HG02981 (cell line): ENCODE results near the gene SV2B.
"Not testable (repeated sequence)": the region's sequence is repeated elsewhere in the genome, so short reads cannot be mapped to it uniquely, and the experiment has no call there.

Source experiments
- ATAC-seq: cut with Tn5 transposase; IDR thresholded peaks from one replicate; pipeline ENCODE4 v1.9.1; 2021; ENCODE audit warnings: mild to moderate bottlenecking, moderate library complexity; ENCODE audit not compliant: unreplicated experiment

The SV2B gene

DNA sequence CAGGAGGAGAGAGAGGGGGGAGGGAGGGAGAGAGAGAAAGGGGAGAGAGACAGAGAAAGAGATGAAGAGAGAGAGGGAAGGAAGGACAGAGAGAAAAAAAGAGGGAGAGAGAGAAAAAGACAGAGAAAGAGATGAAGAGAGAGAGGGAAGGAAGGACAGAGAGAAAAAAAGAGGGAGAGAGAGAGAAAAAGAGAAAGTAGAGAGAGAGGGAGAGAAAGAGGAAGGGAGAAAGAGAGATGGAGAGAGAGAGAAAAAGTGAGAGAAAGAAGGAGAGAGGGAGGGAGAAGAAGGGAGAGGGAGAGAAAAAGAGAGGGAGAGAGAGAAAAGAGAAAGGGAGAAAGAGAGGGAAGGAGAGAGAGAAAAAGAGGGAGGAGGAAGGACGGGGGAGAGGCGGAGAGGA, 204.2 kb downstream of the SV2B start:
- no peak for ATAC-seq

DNA sequence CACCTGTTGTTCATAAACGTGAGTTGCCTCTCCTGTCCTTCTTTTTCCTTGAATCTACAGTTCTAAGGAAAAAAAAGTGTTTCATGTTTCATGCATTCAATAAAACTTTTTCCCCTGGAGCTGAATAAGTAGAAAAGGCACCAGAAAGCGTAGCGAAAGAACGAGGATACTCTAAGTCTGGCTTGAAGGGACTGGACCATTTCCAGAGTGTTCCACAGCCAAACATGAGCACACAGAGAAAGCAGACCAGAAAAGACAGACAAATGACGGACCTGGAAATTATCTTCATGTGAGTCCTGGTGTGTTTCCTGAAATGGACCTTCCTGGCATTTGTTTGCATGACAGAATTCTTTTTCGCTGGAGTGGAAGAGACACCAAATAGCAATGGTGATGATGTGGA, 204.7 kb downstream of the SV2B start:
- ATAC-seq = no peak

GRCh38 chr15:91306144-91306543, 206.1 kb downstream of the SV2B start:
- no peak for ATAC-seq

DNA sequence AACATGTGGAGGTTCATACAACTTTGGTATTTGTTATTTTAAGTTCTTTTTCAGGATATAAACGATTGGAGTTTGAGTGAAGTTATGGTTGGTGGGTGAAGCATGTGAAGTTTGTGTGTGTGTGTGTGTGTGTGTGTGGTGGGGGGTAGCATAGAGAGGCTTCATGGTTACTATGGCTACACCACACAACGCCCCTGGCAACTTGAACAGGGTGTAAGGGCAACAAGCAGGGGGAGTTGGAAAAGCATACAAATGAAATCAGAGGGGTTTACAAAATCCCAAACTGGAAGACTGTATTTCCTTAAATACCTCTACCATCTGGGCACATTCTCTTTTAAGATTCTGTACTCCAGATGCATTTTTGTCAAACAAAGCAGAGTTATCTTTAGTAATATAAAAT, 207.5 kb downstream of the SV2B start:
- ATAC-seq = no peak

- ATAC-seq = no peak
These were observed 208.1 kb downstream of the SV2B start for GRCh38 chr15:91308199-91308598.

GRCh38 chr15:91308855-91309254, 208.8 kb downstream of the SV2B start:
- no peak for ATAC-seq

- no peak for ATAC-seq
These were observed 211.9 kb downstream of the SV2B start for GRCh38 chr15:91311986-91312385.

- no peak for ATAC-seq
These were observed 216.1 kb downstream of the SV2B start for GRCh38 chr15:91316126-91316525.

DNA sequence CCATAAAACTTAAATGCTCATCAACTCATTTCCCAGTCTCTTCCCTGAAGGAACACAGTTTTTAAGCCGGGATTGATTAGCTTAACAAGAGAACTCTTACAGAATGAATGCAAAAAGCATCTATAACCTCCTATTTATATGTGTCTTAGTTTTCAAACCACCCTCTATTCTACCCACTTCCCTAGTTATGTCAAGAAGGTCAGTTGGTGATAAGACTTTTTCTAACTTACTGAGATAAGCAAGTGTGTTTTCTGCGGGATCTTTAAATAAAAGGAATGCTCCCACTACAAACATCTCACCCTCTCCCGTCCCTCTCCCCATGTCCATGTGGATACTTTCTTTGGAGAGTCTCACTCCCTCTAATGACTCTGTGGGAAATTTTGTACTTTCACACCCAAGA, 218.5 kb downstream of the SV2B start:
- no peak for ATAC-seq

GRCh38 chr15:91318931-91319330, 218.9 kb downstream of the SV2B start:
- ATAC-seq = no peak

DNA sequence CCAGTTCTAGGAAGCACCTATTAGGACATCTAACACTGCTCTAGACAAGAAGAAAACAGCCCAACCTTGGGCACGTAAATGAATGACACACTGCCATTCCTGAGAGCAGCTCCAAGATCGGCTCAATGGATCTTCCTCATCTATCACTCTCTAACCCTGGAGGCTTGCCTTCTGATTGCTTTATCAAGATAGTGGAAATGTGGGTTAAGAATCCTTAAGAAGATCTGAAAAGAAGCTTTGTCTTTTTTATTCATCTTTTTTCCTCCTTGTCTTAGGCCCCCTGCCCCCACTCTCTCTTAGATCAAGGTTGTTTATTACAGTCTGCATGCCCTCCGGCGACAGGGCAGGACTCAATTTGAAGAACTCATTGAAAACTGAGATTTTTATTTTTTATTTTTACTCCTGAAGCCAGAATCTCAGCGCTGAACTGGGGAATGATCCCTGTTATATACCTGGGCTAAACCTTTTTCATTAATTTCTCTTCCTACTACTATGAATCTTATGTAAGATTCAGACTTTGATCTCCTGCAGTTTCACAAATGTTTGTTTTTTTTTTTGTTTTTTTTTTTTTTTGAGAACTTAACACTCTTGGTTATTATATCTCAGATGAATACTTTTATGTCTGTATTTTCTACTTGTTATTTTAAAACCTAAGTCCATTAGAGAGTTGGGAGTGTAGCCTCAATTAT, 219.5 kb downstream of the SV2B start:
- no peak for ATAC-seq

- no peak for ATAC-seq
These were observed 220.0 kb downstream of the SV2B start for GRCh38 chr15:91320101-91320500.

DNA sequence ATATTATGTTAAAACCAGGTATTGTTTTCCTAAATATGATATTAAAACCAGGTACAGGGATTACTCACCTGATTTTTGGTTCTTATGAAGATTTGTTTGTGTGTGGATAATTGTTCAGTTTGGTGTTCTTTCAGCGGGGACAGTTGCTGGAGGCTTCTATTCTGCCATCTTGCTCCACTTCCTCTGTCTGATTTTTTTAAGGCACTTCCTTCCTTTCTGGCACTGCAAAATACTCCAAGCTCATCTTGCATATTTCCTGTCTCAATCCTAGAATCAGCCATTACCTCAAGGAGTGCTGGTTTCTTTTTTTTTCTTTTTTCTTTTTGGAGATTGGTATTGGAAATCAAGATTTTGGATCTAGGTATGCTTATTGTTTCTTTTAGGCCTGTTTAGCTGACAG, 229.9 kb downstream of the SV2B start:
- ATAC-seq = no peak

GRCh38 chr15:91331581-91331980, 231.5 kb downstream of the SV2B start:
- ATAC-seq = no peak

DNA sequence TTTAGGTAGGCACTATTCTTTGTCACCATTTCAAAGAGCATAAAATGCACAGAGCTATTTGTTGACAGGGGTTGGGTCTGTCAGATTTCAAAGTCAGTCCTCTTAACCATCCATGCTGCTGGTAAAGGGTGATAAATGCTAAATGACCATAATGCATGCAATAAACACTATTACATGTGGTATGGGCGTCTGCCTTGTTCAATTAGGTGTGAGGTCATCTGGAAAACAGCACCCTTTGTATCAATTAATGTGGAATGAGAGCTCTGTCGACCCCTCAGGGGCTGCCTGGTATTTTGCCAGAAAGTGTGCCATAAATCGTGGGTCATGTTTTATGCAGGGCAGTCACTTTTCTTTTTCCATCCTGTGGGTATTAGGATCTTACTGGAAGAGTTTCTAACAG, 235.6 kb downstream of the SV2B start:
- no peak for ATAC-seq

DNA sequence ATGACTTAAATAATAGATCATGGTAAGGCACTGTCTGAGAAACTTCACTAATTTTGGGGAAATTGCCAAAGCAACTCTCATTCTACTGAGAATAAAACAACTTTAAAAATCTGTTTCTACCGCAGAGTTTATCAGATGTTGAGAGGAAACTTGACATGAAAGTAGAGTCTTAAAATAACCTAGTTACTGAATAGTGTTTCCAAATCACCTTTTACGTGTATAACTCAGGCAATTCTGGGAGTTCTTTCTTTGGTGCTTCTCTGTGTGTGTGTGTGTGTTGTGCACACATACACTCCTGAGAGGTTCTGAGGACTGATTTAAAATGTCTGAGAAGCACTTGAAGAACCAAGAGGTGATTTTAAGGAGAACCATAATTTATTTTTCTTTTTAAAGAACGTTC, 236.6 kb downstream of the SV2B start:
- ATAC-seq = no peak

DNA sequence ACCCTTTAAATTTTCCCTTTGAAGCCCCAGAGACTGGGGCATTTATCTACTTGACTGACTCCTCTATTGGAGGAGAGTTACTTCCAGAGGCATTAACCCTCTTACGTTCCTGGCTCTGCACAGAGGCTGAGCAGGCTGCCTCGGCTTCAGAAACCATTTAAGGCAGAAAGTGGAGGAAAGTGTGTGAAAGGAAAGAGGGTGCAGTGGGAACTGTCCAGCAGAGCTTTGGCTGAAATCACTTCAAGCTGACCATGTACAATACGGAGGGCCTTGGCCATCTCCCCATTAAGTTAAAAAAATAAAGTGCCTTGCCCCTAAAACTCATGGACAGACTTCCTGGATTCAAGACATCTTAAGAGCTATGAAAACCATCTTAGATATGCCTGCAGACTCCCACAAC, 238.7 kb downstream of the SV2B start:
- no peak for ATAC-seq

DNA sequence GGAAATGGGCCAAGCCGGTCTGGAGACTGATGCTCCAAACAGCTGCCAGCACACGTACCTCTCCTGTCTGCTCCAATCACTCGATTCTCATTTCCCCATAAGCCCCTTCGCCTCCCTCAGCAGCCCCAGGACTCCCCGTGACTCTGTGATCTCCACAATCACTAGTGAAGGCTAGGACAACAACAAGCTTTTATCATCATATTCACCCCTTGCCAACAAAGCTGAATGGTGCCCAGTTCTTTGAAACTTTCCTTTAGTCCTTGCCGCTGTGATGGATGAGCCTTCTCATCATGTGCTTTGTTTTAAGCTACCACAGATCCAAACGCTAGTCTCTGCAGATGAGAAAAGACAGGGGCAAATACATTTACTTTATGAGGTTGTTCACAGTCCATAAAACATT, 242.0 kb downstream of the SV2B start:
- no peak for ATAC-seq

- ATAC-seq = not testable (repeated sequence)
These were observed 244.9 kb downstream of the SV2B start for GRCh38 chr15:91344912-91345311.

DNA sequence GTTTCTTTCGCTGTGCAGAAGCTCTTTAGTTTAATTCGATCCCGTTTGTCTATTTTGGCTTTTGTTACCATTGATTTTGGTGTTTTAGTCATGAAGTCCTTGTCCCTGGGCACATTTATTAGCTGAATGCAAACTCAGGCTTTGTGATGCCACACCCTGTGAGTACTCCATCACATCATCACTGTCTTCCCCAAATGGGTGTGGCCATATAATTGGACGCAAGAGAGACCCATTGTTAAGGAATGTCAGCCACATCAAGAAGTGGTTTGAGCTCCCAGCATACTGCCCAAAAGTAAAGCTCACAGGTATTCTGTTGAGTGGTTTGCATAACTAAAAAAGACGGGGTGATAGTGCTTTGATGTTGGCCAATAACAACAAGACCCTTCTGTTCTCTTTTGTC, 245.7 kb downstream of the SV2B start:
- ATAC-seq = no peak

- ATAC-seq = no peak
These were observed 246.2 kb downstream of the SV2B start for GRCh38 chr15:91346259-91346658.

- ATAC-seq = no peak
These were observed 248.9 kb downstream of the SV2B start for GRCh38 chr15:91348752-91349500.
